Small intestine (tissue), 7 donors: ENCODE results near the gene TNS2. TPM values are rescaled to one million over a fixed set of nuclear protein-coding genes. Genes with fewer than 3 reads are reported as not detected.

Source experiments
- DNase-seq, 2 donors: peaks; one replicate each; pipeline versions ENCODE4 v3.0.0 to v3.0.0-alpha.2; 2013
- FAIRE-seq: peaks from 2 replicates; lab custom pipeline; 2012; peaks lifted over from hg19 to GRCh38; lab: Jason Lieb, UNC
- H3K27ac ChIP-seq, 3 donors: one replicate each; pipeline ENCODE4 v1.5.1; 2013; ENCODE audit warnings: low read length in 2 of 3, mild to moderate bottlenecking in 2 of 3, control low read depth in 1 of 3, inconsistent platforms in 1 of 3, low read depth in 1 of 3, moderate library complexity in 1 of 3
- H3K27me3 ChIP-seq, 3 donors: one replicate each; pipeline ENCODE4 v1.6.1; 2013; ENCODE audit warnings: low read length in 3 of 3, inconsistent platforms in 1 of 3; ENCODE audit not compliant: control insufficient read depth in 3 of 3, insufficient read depth in 3 of 3
- H3K36me3 ChIP-seq, 3 donors: one replicate each; pipeline ENCODE4 v1.6.1; 2013; ENCODE audit warnings: low read length in 3 of 3, inconsistent platforms in 1 of 3, low read depth in 1 of 3, mild to moderate bottlenecking in 1 of 3, moderate library complexity in 1 of 3; ENCODE audit not compliant: control insufficient read depth in 3 of 3, insufficient read depth in 2 of 3
- H3K4me1 ChIP-seq, 3 donors: one replicate each; pipeline ENCODE4 v1.6.1; 2013; ENCODE audit warnings: low read length in 2 of 3, inconsistent platforms in 1 of 3, low read depth in 1 of 3, mild to moderate bottlenecking in 1 of 3, moderate library complexity in 1 of 3; ENCODE audit not compliant: control insufficient read depth in 3 of 3, insufficient read depth in 2 of 3
- H3K4me3 ChIP-seq, 3 donors: one replicate each; pipeline ENCODE4 v1.5.1; 2013; ENCODE audit warnings: low read length in 3 of 3, control low read depth in 1 of 3, inconsistent platforms in 1 of 3, low read depth in 1 of 3, mild to moderate bottlenecking in 1 of 3, moderate library complexity in 1 of 3
- H3K9me3 ChIP-seq, 2 donors: one replicate each; pipeline ENCODE4 v1.6.1; 2013; ENCODE audit warnings: low read depth in 1 of 2, low read length in 1 of 2; ENCODE audit not compliant: control insufficient read depth in 2 of 2, insufficient read depth in 1 of 2
- WGBS, 3 donors: extraction: QIAGEN DNeasy Blood & Tissue Kit; methylation state at CpG; one replicate each; pipeline ENCODE4 v1.1.7; 2013; 5-methylcytosine and 5-hydroxymethylcytosine counted together
- polyA plus RNA-seq, 4 donors: library from polyadenylated mRNA; stranded (reverse) in 3 of 4; unstranded in 1 of 4; fragments of 200-250 nt in 3 of 4; fragments of 120-200 nt in 1 of 4; gene quantifications; one replicate each; pipeline versions ENCODE4 v1.2.1 to v1.2.3, GENCODE V29; 2013
- donor health status: healthy with polysubstance abuse.
- donor health status: control.
- donor health status: control.
- donor health status: Bipolar disorder and iron deficiency.
- donor health status: healthy.

The TNS2 gene
- polyA plus RNA-seq, 4 donors = 5.8 to 52.9 (median 25.0) TPM

GRCh38 chr12:53034459-53034858 is 15.4 kb upstream of the TNS2 start:
- H3K27me3 ChIP-seq = no peaks in the 10 kb centered on the region
- peaks cover 28 to 74% (median 40%) of the 10 kb centered on the region in 3 donors for H3K36me3 ChIP-seq
- DNase-seq (no peak), FAIRE-seq (no peak)
- 67 to 83% (median 81%) methylated on average over 8 of the region's 8 CpGs for WGBS, 3 donors
- no peak overlapping the region for H3K27ac ChIP-seq
- H3K4me1 ChIP-seq = no peaks in the 10 kb centered on the region
- H3K4me3 ChIP-seq = no peak overlapping the region
- H3K9me3 ChIP-seq = no peaks in the 10 kb centered on the region

GRCh38 chr12:53036802-53037201 is 13.1 kb upstream of the TNS2 start:
- Histone ChIP-seq H3K4me3 (no peak overlapping the region), H3K36me3 (peaks cover 23 to 59% (median 34%) of the 10 kb centered on the region in 3 donors), H3K27ac (no peak overlapping the region), H3K9me3 (no peaks in the 10 kb centered on the region), H3K4me1 (no peaks in the 10 kb centered on the region), H3K27me3 (no peaks in the 10 kb centered on the region)
- WGBS, 3 donors = 85 to 90% (median 89%) methylated on average over 3 of the region's 3 CpGs
- FAIRE-seq (no peak), DNase-seq (no peak)

DNA sequence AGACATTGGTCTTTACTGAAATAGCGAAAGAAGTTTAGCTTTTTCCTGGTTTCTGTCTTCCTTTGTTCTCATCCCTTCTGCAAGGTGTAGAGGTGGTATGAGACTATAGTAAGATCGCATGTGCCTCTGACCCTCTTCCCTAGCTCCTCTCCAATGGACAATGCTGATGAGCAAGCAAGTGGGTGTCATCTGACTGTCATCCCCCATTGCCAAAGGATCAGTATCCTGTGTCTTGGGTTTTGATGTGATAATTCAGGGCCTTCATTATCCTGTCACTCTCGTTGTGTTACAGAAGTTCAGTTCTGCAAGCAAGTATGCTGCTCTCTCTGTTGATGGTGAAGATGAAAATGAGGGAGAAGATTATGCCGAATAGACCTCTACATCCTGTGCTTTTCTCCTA is 10.0 kb upstream of the TNS2 start:
- no peak overlapping the region for H3K27ac ChIP-seq
- no peak overlapping the region for H3K4me3 ChIP-seq
- FAIRE-seq (no peak), DNase-seq (no peak)
- no peaks in the 10 kb centered on the region for H3K9me3 ChIP-seq
- 81 to 87% (median 85%) methylated on average over 4 of the region's 4 CpGs for WGBS, 3 donors
- peaks cover 0 to 4% (median 2%) of the 10 kb centered on the region in 3 donors for H3K4me1 ChIP-seq
- peaks cover 19 to 41% (median 20%) of the 10 kb centered on the region in 3 donors for H3K36me3 ChIP-seq
- peaks cover 0 to 4% (median 0%) of the 10 kb centered on the region in 3 donors for H3K27me3 ChIP-seq

DNA sequence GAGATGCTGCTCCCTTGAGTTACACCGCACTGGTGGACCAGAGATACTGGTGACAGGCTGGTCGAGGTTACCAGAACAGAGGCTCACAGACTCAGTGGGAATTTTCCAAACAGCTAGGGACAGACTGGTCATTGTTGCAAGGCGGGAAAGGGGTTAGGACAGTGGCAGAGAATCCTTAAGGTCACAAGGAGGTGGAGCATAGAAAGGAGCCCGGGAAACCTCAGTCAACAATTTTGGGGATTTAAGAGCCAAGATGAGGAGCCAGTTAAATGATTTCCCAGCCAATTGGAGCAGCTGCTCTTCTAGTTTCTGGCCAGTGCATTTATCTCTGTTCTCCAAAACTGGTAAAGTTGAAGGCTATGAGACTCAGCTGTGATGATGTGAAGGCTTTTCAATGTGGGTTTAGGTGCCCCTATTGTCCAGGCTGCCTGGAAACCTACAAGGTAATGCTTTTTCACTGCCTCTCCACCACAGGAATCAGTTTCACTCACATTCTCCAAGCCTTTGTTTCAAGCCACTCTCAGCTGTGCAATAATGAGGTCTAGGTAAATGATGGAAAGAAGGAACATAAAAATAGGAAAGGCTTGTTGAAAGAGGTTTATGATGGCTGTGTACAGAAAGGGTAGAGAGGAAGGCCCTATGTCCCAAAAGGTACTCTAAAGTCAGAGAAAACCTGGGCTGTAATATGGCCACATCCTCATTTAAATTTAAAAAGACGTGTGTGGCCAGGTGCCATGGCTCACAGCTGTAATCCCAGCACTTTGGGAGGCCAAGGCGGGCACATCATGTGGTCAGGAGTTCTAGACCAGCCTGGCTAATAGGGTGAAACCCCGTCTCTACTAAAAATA is 7.0 kb upstream of the TNS2 start:
- peaks cover 1 to 17% (median 8%) of the 10 kb centered on the region in 3 donors for H3K36me3 ChIP-seq
- DNase-seq = no peak
- H3K27me3 ChIP-seq = peaks cover 0 to 4% (median 0%) of the 10 kb centered on the region in 3 donors
- no peak for FAIRE-seq
- no peaks in the 10 kb centered on the region for H3K9me3 ChIP-seq
- H3K4me3 ChIP-seq = no peak overlapping the region
- H3K4me1 ChIP-seq = peaks cover 0 to 23% (median 4%) of the 10 kb centered on the region in 3 donors
- peak overlapping the region in 1 of 3 donors; percentile 2 for H3K27ac ChIP-seq
- 76 to 80% (median 80%) methylated on average over 7 of the region's 7 CpGs for WGBS, 3 donors

DNA sequence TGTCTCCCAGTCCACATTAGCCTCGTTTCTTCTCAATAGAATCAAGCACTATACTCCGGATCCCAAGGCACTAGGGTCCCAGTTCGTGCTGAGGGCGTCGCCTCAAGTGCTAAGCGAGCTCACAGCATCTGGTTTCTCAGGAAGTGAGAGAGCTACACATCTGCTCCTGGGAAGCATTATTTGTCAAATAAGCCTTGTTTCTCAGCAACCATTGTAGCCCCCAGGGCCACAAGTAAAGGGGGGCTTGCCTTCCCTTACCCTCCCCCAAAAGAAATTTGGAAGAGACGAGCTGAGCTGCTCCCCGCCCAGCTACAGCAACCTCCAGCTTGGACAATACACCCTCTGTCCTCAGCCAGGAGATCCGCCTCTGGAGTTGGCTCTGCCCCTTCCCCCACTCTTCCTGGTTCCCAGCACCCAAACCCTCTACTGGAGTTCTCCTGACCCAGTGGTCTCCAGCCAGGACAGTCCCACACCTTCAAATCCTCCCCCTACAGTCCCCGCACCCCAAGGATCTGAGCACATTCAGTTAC is 5.7 kb upstream of the TNS2 start:
- H3K4me3 ChIP-seq = no peak overlapping the region
- FAIRE-seq = no peak
- peaks cover 0 to 8% (median 2%) of the 10 kb centered on the region in 3 donors for H3K36me3 ChIP-seq
- H3K27me3 ChIP-seq = peaks cover 0 to 4% (median 0%) of the 10 kb centered on the region in 3 donors
- H3K27ac ChIP-seq = peak overlapping the region in 1 of 3 donors; percentile 59
- peak in 1 of 2 donors; percentile 41 for DNase-seq
- H3K4me1 ChIP-seq = peaks cover 0 to 36% (median 10%) of the 10 kb centered on the region in 3 donors
- H3K9me3 ChIP-seq = no peaks in the 10 kb centered on the region
- 21 to 41% (median 38%) methylated on average over 10 of the region's 10 CpGs for WGBS, 3 donors

DNA sequence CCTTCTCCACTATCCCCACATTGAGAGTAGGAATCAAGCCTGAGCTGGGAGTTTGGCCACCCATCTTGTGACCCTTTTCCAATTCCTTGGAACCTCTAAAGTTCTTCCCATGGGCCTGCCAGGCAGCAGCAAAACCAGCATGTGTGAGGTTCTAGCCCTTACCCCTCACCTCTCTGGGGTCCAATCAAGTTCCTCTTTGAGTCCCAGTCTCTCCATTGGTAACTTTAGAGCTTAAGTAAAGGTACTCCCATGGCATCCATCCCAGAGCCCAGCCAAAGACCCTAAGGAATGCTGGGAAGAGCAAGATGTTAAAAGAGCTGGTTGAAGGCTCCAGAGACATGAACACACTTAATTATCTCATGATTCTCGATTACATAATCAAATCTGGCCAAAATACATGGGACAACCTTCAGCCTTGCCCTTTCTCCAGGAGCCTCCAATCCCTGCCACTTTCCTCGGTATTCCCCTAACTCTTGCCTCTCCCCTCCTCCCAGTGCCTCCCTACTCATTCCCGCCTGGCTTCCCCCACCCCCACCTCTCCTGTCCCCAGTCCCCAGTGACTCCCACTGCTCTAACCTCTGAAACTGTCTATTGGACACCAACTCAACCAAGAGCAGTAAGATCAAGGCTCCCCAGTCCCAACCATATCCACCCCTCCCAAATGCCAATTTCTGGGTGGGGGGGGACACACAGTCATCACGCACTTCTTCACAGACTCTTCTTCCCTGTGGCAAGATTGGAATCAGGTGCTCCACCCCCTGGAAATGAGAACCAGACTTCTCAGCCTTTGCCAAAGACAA is 4.8 kb upstream of the TNS2 start:
- DNase-seq (no peak), FAIRE-seq (no peak)
- H3K4me3 ChIP-seq = no peak overlapping the region
- H3K36me3 ChIP-seq = peaks cover 0 to 4% (median 2%) of the 10 kb centered on the region in 3 donors
- H3K27me3 ChIP-seq = peaks cover 0 to 4% (median 0%) of the 10 kb centered on the region in 3 donors
- peaks cover 0 to 46% (median 10%) of the 10 kb centered on the region in 3 donors for H3K4me1 ChIP-seq
- H3K27ac ChIP-seq = peak overlapping the region in 1 of 3 donors; percentile 99
- 61 to 72% (median 65%) methylated on average over 4 of the region's 4 CpGs for WGBS, 3 donors
- no peaks in the 10 kb centered on the region for H3K9me3 ChIP-seq

- Histone ChIP-seq H3K9me3 (no peaks in the 10 kb centered on the region), H3K27ac (peak overlapping the region in 2 of 3 donors; percentile 93 to 99), H3K4me3 (peak overlapping the region in 1 of 3 donors; percentile 84), H3K27me3 (peaks cover 0 to 4% (median 0%) of the 10 kb centered on the region in 3 donors), H3K4me1 (peaks cover 0 to 51% (median 10%) of the 10 kb centered on the region in 3 donors), H3K36me3 (peaks cover 0 to 4% (median 2%) of the 10 kb centered on the region in 3 donors)
- no peak for FAIRE-seq
- 34 to 38% (median 37%) methylated on average over 5 of the region's 5 CpGs for WGBS, 3 donors
- no peak for DNase-seq
These were observed 4.2 kb upstream of the TNS2 start for GRCh38 chr12:53045696-53046045.
